HepG2 (cell line): ENCODE measurements around the gene MRPL34. TPM values are rescaled to one million over a fixed set of nuclear protein-coding genes. Genes with fewer than 3 reads are reported as not detected.

Experiments used
- AHR ChIP-seq: IDR thresholded peaks from 2 replicates; pipeline ENCODE4 v1.6.1; 2018; ENCODE audit warnings: missing genetic modification reagents, missing compliant biosample characterization
- BCLAF1 ChIP-seq: fragments of 450-650 bp; IDR thresholded peaks from 2 replicates; pipeline ENCODE4 v1.6.1; 2017; ENCODE audit warnings: mild to moderate bottlenecking
- CHCHD3 ChIP-seq: sonication (generic); formaldehyde crosslinking; IDR thresholded peaks from 2 replicates; pipeline ENCODE4 v1.8.0; 2022; ENCODE audit warnings: mild to moderate bottlenecking, missing genetic modification reagents, moderate library complexity
- JDP2 ChIP-seq: sonication (generic); formaldehyde crosslinking; IDR thresholded peaks from 2 replicates; pipeline ENCODE4 v1.8.1; 2022; ENCODE audit warnings: missing genetic modification reagents, borderline replicate concordance
- KLF15 ChIP-seq: sonication (generic); formaldehyde crosslinking; IDR thresholded peaks from 2 replicates; pipeline ENCODE4 v1.8.1; 2023; ENCODE audit warnings: borderline replicate concordance, mild to moderate bottlenecking, inconsistent platforms, missing genetic modification reagents, mixed read lengths
- MED13 ChIP-seq: sonication (generic); formaldehyde crosslinking; IDR thresholded peaks from 2 replicates; pipeline ENCODE4 v1.5.0; 2020; ENCODE audit warnings: missing genetic modification reagents
- NFE2L1 ChIP-seq: sonication (generic); formaldehyde crosslinking; IDR thresholded peaks from 2 replicates; pipeline ENCODE4 v1.4.0; 2020; ENCODE audit warnings: missing genetic modification reagents, mild to moderate bottlenecking, borderline replicate concordance
- NFIC ChIP-seq: IDR thresholded peaks from 2 replicates; pipeline ENCODE4 v1.6.1; 2012; ENCODE audit warnings: mild to moderate bottlenecking, low read length, inconsistent platforms
- POLR2AphosphoS2 ChIP-seq: IDR thresholded peaks from 2 replicates; pipeline ENCODE4 v1.6.1; 2011; ENCODE audit warnings: low read depth, low read length, improper control_type of control experiment
- RFX3 ChIP-seq: IDR thresholded peaks from 2 replicates; pipeline ENCODE4 v1.6.1; 2016; ENCODE audit warnings: missing biosample characterization, missing genetic modification reagents
- SRSF1 ChIP-seq: fragments of 200-400 bp; formaldehyde crosslinking; optimal IDR thresholded peaks from 2 replicates; pipeline ENCODE3; 2017; ENCODE audit warnings: mild to moderate bottlenecking, low read depth, low read length, moderate library complexity
- TBX2 ChIP-seq: sonication (generic); formaldehyde crosslinking; IDR thresholded peaks from 2 replicates; pipeline ENCODE4 v1.5.0; 2020; ENCODE audit warnings: missing genetic modification reagents, mild to moderate bottlenecking, borderline replicate concordance
- TEAD3 ChIP-seq: optimal IDR thresholded peaks from 2 replicates; pipeline ENCODE3; 2016; ENCODE audit warnings: borderline replicate concordance
- YY1 ChIP-seq: IDR thresholded peaks from 2 replicates; pipeline ENCODE4 v1.6.1; 2011; ENCODE audit warnings: low read length, low read depth, moderate library complexity, mild to moderate bottlenecking; ENCODE audit not compliant: insufficient read depth, insufficient replicate concordance
- ZBTB8A ChIP-seq: sonication (generic); formaldehyde crosslinking; IDR thresholded peaks from 2 replicates; pipeline ENCODE4 v1.4.0; 2020; ENCODE audit warnings: mild to moderate bottlenecking, low read depth, missing genetic modification reagents, borderline replicate concordance
- ZNF12 ChIP-seq: sonication (generic); formaldehyde crosslinking; IDR thresholded peaks from 2 replicates; pipeline ENCODE4 v1.5.0; 2020; ENCODE audit warnings: missing genetic modification reagents
- ZNF282 ChIP-seq: fragments of 450-650 bp; IDR thresholded peaks from 2 replicates; pipeline ENCODE4 v1.6.1; 2018; ENCODE audit not compliant: partially characterized antibody
- ZNF451 ChIP-seq: sonication (generic); formaldehyde crosslinking; IDR thresholded peaks from 2 replicates; pipeline ENCODE4 v1.5.0; 2020; ENCODE audit warnings: mild to moderate bottlenecking, missing genetic modification reagents
- ZNF512 ChIP-seq: sonication (generic); formaldehyde crosslinking; IDR thresholded peaks from 2 replicates; pipeline ENCODE4 v1.4.0; 2020; ENCODE audit warnings: mild to moderate bottlenecking, missing genetic modification reagents
- ZNF687 ChIP-seq: sonication (generic); formaldehyde crosslinking; IDR thresholded peaks from 2 replicates; pipeline ENCODE4 v1.5.1; 2020; ENCODE audit warnings: mild to moderate bottlenecking, missing genetic modification reagents, moderate library complexity
- ZNF768 ChIP-seq: sonication (generic); formaldehyde crosslinking; IDR thresholded peaks from 2 replicates; pipeline ENCODE4 v1.4.0; 2020; ENCODE audit warnings: missing genetic modification reagents
- ZNF883 ChIP-seq: sonication (generic); formaldehyde crosslinking; IDR thresholded peaks from 2 replicates; pipeline ENCODE4 v1.5.1; 2020; ENCODE audit warnings: mild to moderate bottlenecking, missing genetic modification reagents; ENCODE audit errors: not compliant biosample characterization
- polyA plus RNA-seq, 8 experiments: library from polyadenylated mRNA; depleted of rRNA in 3 of 8; stranded (reverse) in 7 of 8; unstranded in 1 of 8; fragments of >200 nt; fragmentation: Illumina TruSeq in 4 of 8; extraction: Trizol in 4 of 8; gene quantifications; 2 replicates each; pipeline versions ENCODE4 v1.2.1 to v1.2.3, GENCODE V29; 2011 to 2016; ENCODE audit warnings: low read depth in 4 of 8, missing spikeins in 1 of 8, mixed read lengths in 1 of 8; ENCODE audit not compliant: insufficient read depth in 1 of 8
- total RNA-seq, 5 experiments: library from RNA; depleted of rRNA; stranded (reverse); fragments of >200 nt; fragmentation: Illumina TruSeq; extraction: Trizol; gene quantifications; 2 replicates each; pipeline ENCODE4 v1.2.3, GENCODE V29; 2016; ENCODE audit warnings: low read depth in 1 of 5

Gene MRPL34
- total and polyA plus RNA-seq, 2 of the 13 experiments (the other 11 are each of a cell fraction or from before 2014, with no cell fraction given) = 74.0 to 77.3 TPM

GRCh38 chr19:17336872-17337674 is 31.4 kb downstream of the MRPL34 start, which contains the start of gene GTPBP3 (continued):
- peak; percentile 85 for TF ChIP-seq ZNF687 (CRISPR knock-in tag)
- no peak for TF ChIP-seq CHCHD3 (CRISPR knock-in tag)
- TF ChIP-seq KLF15 (CRISPR knock-in tag) = no peak
- TF ChIP-seq NFE2L1 = no peak
- no peak; the same call in 1 of the 2 replicates for TF ChIP-seq JDP2 (CRISPR knock-in tag)
- peak; percentile 64; the same call in 1 of the 2 replicates for TF ChIP-seq TBX2 (CRISPR knock-in tag)
- peak; percentile 10 for TF ChIP-seq ZNF451 (CRISPR knock-in tag)
- TF ChIP-seq BCLAF1 = no peak
- peak; percentile 81 for TF ChIP-seq TEAD3
- TF ChIP-seq ZNF883 = no peak
- TF ChIP-seq ZNF768 (CRISPR knock-in tag) = peak; percentile 45; the same call in 1 of the 2 replicates
- TF ChIP-seq NFIC = no peak
- no peak for TF ChIP-seq ZBTB8A (CRISPR knock-in tag)
- TF ChIP-seq POLR2AphosphoS2 = no peak
- TF ChIP-seq ZNF512 (CRISPR knock-in tag) = no peak
- 0 out of 2 replicates have a peak, but pooled peaks have one; percentile 11 for TF ChIP-seq ZNF12 (CRISPR knock-in tag)
- no peak for TF ChIP-seq ZNF282
- TF ChIP-seq RFX3 (CRISPR knock-in tag) = no peak
- no peak for TF ChIP-seq MED13 (CRISPR knock-in tag)
- TF ChIP-seq YY1 = peak; percentile 80
- no peak for TF ChIP-seq SRSF1
- no peak for TF ChIP-seq AHR
